ENCODE results near the gene ARHGAP32. TPM values are rescaled to one million over a fixed set of nuclear protein-coding genes. Genes with fewer than 3 reads are reported as not detected.

The ARHGAP32 gene
- total RNA-seq, 1 experiment from 2014 or later = 27.8 TPM

DNA sequence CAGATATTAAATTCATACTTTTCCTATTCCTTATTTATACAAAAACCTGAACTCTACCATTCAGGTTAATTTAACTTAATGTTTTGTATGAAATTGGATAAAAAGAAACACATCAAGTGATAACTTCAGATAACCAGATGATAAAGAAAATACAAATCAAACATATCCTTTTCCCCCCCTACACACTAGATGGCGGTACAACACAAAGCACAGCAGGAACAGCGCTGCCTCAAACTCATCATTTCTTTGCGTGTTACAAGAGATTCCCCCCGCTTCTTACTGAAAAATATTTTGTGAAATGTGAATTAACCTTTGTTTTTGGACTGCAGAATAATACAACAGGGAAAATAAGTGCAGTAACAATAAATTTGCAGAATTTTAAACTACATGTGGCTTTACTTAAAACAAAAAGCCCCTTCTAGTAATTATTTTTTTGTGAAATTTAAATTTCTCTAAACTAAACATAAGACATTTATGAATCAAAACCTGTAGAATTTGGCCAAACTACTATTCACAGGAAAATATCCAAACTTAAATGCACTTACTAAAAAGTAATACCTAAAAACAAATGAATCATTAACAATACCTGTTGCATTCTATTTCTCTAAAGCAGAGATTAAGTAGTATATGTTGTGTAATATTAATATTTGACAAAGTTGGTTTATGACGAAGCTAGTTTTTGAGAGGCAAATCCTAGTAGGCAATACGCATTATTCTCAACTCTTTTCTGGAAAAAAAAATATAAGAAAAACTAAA, 74.4 kb downstream of the ARHGAP32 start:
- POLR2A ChIA-PET = no interaction called here
- no TSS peak for BruUV-seq (replicated peaks)
- TF ChIP-seq, protein P1, sequence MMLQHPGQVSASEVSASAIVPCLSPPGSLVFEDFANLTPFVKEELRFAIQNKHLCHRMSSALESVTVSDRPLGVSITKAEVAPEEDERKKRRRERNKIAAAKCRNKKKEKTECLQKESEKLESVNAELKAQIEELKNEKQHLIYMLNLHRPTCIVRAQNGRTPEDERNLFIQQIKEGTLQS (IDR thresholded peaks at IDR 0.05) = no peak
- TF ChIP-seq, protein P2, sequence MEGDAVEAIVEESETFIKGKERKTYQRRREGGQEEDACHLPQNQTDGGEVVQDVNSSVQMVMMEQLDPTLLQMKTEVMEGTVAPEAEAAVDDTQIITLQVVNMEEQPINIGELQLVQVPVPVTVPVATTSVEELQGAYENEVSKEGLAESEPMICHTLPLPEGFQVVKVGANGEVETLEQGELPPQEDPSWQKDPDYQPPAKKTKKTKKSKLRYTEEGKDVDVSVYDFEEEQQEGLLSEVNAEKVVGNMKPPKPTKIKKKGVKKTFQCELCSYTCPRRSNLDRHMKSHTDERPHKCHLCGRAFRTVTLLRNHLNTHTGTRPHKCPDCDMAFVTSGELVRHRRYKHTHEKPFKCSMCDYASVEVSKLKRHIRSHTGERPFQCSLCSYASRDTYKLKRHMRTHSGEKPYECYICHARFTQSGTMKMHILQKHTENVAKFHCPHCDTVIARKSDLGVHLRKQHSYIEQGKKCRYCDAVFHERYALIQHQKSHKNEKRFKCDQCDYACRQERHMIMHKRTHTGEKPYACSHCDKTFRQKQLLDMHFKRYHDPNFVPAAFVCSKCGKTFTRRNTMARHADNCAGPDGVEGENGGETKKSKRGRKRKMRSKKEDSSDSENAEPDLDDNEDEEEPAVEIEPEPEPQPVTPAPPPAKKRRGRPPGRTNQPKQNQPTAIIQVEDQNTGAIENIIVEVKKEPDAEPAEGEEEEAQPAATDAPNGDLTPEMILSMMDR (IDR thresholded peaks at IDR 0.05 in 2 of 3, conservative IDR thresholded peaks at IDR 0.05 in 1 of 3; ENCODE audit: borderline replicate concordance in 1 of 3, insufficient read depth in 1 of 3, low read depth in 2 of 3, low read length in 2 of 3) = peak; percentile 71 to 95 (median 92)
- TF ChIP-seq SRF (IDR thresholded peaks at IDR 0.05; ENCODE audit: low read depth) (no peak), RAD21 (IDR thresholded peaks at IDR 0.05; ENCODE audit: low read depth) (peak; percentile 97), EZH2 (IDR thresholded peaks at IDR 0.05) (no peak)
- TF ChIP-seq, protein P3, sequence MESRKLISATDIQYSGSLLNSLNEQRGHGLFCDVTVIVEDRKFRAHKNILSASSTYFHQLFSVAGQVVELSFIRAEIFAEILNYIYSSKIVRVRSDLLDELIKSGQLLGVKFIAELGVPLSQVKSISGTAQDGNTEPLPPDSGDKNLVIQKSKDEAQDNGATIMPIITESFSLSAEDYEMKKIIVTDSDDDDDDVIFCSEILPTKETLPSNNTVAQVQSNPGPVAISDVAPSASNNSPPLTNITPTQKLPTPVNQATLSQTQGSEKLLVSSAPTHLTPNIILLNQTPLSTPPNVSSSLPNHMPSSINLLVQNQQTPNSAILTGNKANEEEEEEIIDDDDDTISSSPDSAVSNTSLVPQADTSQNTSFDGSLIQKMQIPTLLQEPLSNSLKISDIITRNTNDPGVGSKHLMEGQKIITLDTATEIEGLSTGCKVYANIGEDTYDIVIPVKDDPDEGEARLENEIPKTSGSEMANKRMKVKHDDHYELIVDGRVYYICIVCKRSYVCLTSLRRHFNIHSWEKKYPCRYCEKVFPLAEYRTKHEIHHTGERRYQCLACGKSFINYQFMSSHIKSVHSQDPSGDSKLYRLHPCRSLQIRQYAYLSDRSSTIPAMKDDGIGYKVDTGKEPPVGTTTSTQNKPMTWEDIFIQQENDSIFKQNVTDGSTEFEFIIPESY (IDR thresholded peaks at IDR 0.05; ENCODE audit: extremely low read depth, insufficient replicate concordance, low read length) = no peak
- DNase-seq (ENCODE audit: low read depth, low spot score) = peak; percentile 63
- peaks cover 5 to 12% of the 10 kb centered on the region in 2 experiments; a peak in 3 of 4 replicates for H3K4me1 ChIP-seq (ENCODE audit: control insufficient read depth in 1 of 2, insufficient read depth in 2 of 2, low read length in 2 of 2)
- H3K79me2 ChIP-seq (ENCODE audit: insufficient read depth, low read length) = no peaks in the 10 kb centered on the region
- H3K4me3 ChIP-seq (replicated peaks in 1 of 2; ENCODE audit: low read depth in 1 of 2, low read length in 2 of 2) = no peak overlapping the region
- no peaks in the 10 kb centered on the region for H3K36me3 ChIP-seq (ENCODE audit: control insufficient read depth in 1 of 2, insufficient read depth in 2 of 2, low read length in 2 of 2)
- intact Hi-C loops (cut with micrococcal nuclease) = loop anchor here (1.0 to 2.0 kb wide), 4 partner anchors 215 to 634 kb away; no protein-coding TSS in a partner anchor
- no peaks in the 10 kb centered on the region for H3K9me3 ChIP-seq (ENCODE audit: control insufficient read depth in 1 of 2, insufficient read depth in 1 of 2, low read depth in 1 of 2, low read length in 2 of 2)
- RAD21 ChIA-PET (ENCODE audit: low non-redundant PET in 1 of 2, low total read pairs in 2 of 2, uncharacterized antibody in 2 of 2, unreplicated experiment in 2 of 2) = interaction anchor here (0.7 to 1.5 kb wide), 2 partner anchors 214 kb away, joined by 3 to 7 read pairs; no protein-coding TSS in a partner anchor
- H3K4me2 ChIP-seq (ENCODE audit: low read length) = no peak overlapping the region
- no peaks in the 10 kb centered on the region for H3K9me2 ChIP-seq (ENCODE audit: insufficient read depth)
- CTCF ChIA-PET = interaction anchor here (0.6 to 1.4 kb wide), 3 partner anchors 161 to 214 kb away, joined by 3 to 15 read pairs (median 4); no protein-coding TSS in a partner anchor
- H3K9ac ChIP-seq (ENCODE audit: low read length) = no peak overlapping the region
- H3K27me3 ChIP-seq (ENCODE audit: insufficient read depth, low read length) = no peaks in the 10 kb centered on the region
- ATAC-seq = peak; percentile 67; the same call in 1 of the 2 replicates
- no peak overlapping the region for H2AFZ ChIP-seq (ENCODE audit: low read depth, low read length, poor library complexity, severe bottlenecking)
- H4K20me1 ChIP-seq (ENCODE audit: insufficient read depth) = no peaks in the 10 kb centered on the region
- H3K27ac ChIP-seq (ENCODE audit: low read depth, low read length) = no peak overlapping the region
